Stimulated activated CD4-positive, alpha-beta T cell treated with anti-CD3 and anti-CD28 coated beads, Interleukin-4, amount 100 ng/mL, for 24 hours (primary cell): ENCODE data around the gene NR1D2.
A peak's percentile ranks its signal among the peaks of the same experiment; 100 is the strongest.

ENCODE experiments used
- DNase-seq: peaks from one replicate; pipeline ENCODE4 v3.0.0-alpha.2; 2020

NR1D2 gene

GRCh38 chr3:23932571-23932970 lies 12.5 kb upstream of the NR1D2 start:
- no peak for DNase-seq

DNA sequence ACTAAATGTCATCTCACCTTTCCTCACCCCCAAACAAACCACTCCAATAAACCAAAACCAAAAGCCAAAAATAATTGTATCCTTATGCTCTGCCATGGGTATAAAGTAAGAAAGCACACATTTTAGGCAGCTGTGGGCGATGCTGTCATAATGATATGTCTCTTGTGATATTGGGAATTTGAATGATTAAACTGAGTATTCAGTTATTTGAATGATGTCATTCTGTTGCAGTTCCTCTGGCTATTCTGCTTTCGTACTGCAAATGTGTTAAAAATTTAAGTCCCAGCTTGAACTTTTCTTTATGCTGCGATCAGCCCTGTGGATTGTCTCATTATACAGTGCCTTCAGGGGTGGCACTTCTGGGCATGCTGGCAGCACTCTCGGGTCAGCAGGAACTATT lies 10.8 kb upstream of the NR1D2 start:
- DNase-seq: no peak

- no peak for DNase-seq
Observed at GRCh38 chr3:23937296-23937695, 7.8 kb upstream of the NR1D2 start.

DNA sequence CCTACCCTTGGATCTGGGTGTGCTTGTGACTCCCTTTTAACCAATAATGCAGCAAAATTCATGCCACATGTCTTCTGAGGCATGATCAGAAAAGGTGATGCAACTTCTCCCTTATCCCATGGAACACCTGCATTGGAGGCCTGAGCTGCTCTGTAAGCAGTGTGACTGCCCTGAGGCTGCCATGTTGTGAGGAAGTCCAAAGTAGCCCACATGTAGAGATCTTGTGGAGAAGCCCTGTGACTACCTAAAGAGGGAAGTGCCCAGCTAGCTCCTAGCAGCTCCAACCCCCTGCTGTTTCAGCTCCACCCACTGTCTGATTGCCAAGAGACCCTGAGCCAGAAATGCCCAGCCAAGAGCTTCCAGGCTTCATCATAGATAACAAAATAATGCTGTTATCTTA lies 6.4 kb upstream of the NR1D2 start:
- no peak for DNase-seq

- DNase-seq: no peak
Observed at GRCh38 chr3:23940775-23941174, 4.3 kb upstream of the NR1D2 start.

GRCh38 chr3:23941440-23941839 lies 3.6 kb upstream of the NR1D2 start:
- DNase-seq: no peak

DNA sequence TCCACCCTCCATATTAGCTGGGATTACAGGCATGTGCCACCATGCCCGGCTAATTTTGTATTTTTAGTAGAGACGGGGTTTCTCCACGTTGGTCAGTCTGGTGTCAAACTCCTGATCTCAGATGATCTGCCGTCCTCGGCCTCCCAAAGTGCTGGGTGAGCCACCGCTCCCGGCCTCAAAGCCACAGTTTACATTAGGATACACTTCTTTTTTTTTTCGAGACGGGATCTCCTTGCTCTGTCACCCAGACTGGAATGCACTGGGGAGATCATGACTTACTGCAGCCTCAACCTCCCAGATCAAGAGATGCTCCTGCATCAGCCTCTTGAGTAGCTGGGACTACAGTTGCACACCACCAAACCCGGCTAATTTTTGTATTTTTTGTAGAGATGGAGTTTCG lies 2.5 kb upstream of the NR1D2 start:
- no peak for DNase-seq

DNA sequence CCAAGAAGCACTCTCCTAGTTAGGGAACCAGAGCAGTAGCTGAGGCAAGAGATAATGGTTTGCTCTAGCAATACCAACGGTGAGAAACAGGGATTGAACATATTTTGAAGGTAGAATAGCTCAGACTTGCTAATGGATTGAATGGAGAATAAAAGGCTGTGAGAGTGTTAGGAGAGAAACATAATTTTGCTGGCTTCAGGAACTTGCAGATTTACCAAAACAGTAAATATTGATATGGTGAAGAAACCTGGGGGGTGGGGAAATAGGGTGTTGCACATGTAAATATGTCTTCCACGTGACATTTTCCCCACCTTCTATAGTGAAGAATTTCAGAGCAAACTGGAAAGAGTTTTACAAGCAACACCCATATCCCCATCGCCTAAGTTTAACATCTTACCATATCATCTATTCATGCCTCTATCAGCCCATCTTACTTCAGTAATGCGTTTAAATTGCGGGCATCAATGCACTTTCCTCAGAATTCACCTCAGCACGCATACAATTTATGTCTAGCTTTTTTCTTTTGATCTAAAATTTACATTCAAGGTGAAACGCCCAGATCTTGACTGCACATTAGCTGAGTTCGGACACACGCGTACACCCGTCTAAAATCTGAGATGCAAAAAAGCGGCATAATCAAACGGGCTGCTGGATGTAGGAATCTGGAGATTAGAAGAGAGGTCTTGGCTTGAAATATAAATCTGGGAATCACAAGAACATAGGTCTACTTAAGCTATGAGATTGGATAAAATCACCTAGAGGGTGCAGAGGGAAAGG lies 891 bp upstream of the NR1D2 start:
- DNase-seq: no peak

DNA sequence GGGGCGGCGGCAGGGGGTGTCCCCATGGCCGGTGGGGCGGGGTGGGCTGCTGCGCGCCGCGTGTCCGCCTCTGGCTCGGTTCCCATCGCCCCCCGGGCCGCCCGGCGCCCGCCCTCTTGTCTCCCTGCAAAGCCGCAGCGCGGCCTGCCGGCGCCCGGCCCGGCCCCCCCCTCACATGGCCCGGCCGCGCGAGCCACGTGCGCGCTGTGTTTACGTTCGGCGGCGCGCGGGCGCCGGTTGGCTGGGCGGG lies 502 bp downstream of the NR1D2 start:
- no peak for DNase-seq

- DNase-seq: peak; percentile 97
Observed at GRCh38 chr3:23945913-23946687, 1.0 kb downstream of the NR1D2 start.

DNA sequence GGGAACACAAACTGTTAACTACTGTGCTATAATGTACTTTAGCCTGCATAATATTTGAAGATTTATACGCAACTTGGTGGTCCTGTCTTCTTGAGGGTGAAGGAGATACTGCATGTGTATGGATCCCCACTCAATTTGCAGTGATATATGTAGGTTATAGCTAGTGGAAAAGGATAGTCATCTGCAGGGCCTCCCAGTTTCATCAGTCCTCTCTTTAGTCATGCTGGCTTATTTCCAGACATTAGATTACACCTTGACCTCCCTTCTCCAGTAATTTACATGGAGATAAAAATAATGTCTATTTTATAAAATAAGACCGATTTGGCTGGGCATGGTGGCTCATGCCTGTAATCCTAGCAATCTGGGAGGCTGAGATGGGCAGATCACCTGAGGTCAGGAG lies 3.7 kb downstream of the NR1D2 start:
- DNase-seq: no peak

DNA sequence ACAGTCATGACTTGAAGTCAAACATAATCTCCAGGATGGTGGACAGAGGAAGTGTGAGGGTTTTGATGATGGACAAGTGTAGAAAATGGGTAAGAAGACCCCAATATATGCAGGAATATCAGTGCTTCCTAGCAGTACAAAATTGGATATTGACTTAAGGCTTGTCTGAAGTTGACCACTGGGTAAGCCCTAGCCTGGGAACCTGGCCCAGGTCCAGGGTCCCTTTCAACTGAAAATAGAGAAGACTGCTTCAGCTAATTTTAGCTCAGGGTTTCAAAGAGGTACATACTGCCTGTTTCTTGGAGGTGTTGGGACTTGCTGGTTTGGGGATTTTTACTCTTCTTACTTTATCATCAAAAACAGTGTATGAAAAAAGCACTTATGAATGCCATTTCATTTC lies 4.7 kb downstream of the NR1D2 start:
- no peak for DNase-seq

DNA sequence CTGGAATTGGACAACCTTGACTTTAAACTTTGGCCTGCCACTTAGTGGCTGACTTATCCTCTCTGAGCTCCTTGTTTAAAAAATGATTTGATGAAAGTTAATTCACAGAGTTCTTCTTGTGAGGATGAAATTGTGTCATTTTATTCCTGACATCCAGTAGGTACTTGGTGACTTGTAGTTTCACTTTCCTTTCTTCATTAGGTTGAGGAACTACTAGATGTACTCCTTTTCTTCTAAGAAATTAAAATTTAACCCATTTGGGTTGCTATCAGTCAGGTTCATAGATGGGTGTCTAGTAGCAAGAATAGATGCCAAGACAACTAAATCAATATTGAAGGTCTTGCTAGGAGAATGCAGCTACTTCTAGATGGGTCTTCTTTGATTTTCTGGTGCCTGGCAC lies 5.2 kb downstream of the NR1D2 start:
- no peak for DNase-seq

DNA sequence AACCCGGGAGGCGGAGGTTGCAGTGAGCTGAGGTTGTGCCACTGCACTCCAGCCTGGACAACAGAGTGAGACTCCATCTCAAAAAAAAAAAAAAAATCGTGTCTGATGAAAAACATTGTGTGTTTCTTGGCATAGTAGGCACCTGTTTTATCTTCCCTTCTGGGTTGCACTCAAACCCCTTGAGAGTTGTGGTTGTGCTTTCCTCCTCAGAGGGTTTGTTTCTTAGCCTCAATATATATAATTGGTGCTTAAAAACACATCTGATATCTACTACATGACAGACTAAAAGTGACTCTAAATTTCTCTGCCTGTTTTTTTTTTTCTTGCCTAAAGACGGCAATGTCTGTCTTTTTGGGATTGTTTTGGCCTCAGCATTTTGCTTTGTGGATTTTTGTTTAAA lies 7.6 kb downstream of the NR1D2 start:
- no peak for DNase-seq

- DNase-seq: no peak
Observed at GRCh38 chr3:23953523-23953922, 8.4 kb downstream of the NR1D2 start.

DNA sequence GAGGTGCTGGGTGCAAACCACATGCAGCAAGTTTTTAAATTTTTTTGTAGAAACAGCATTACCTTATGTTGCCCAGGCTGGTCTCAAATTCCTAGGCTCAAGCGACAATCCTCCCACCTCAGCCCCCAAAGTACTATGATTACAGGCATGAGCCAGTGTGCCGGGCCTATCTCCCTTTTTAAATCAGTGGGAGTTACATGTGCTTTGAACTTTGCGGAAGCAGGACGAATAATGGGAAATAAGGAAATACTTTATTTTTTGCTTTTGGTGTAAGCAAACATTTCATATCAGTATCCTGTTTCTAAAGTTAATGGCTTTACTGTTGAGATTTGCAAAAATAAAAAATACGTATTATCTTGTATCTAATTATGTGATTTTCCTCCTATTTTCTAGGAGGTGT lies 9.1 kb downstream of the NR1D2 start:
- DNase-seq: no peak

DNA sequence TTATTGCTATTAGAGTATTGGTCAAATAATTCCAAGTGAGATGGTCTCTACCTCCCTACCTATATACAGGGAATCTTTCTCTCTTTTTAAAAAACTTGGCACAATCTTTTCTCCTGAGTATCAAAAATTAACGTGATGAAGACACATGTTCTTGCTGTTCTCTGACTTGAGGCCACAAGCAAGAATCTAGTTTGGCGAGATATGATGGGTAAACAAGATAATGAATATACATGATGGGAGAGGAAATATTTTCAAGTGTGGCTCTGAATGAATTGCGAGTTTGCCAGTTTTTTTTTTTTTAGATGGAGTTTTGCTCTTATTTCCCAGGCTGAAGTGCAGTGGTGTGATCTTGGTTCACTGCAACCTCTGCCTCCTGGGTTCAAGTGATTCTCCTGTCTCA lies 11.6 kb downstream of the NR1D2 start:
- DNase-seq: no peak

- DNase-seq: no peak
Observed at GRCh38 chr3:23959135-23959900, 14.2 kb downstream of the NR1D2 start.

GRCh38 chr3:23960649-23961048 lies 15.6 kb downstream of the NR1D2 start:
- no peak for DNase-seq

GRCh38 chr3:23961066-23961465 lies 16.0 kb downstream of the NR1D2 start:
- no peak for DNase-seq

- DNase-seq: no peak
Observed at GRCh38 chr3:23961913-23962312, 16.8 kb downstream of the NR1D2 start.

DNA sequence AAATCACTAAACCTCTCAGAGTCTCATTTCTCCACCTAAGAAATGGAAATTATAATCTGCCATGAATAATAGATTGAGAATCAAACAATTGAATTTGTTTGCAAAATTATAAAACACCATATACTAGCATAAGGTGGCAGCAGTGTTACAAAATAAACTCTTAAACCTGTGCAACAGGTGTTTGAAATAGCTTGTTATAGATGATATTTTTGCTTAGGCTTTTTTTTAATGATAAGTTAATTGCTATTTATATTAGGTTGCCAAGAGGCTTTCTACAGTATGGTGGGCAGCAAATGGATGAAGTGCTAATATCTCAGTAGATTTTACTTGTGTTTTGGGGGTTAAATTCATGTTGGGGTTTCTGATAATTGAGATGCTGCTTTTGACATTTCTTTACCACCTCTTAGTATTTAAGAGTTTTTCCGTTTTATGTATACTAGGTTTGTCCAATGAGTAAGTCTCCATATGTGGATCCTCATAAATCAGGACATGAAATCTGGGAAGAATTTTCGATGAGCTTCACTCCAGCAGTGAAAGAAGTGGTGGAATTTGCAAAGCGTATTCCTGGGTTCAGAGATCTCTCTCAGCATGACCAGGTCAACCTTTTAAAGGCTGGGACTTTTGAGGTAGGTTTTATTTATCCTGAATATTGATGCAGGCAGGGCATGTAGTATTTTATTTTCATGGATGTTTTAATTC lies 19.6 kb downstream of the NR1D2 start:
- no peak for DNase-seq

DNA sequence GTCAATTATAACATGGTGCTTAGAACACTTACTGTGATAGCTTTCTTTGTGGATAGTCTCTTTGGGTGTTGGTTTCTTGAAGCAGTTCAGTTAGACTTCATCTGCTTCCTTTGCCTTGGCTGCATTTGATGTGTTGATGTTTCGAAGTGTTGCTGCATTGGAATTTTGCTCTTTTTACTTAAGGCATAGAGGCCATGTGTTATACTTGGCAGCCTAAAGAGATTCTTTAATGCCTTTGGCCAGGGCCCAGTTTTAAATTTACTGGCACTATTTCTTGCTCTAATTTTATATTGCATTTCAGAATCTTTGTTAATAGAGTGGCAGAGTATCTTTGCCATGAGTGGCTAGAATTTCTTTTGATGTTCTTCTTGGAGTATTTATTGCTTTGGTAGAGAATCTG lies 21.2 kb downstream of the NR1D2 start:
- DNase-seq: no peak
